ENCODE measurements around the gene C4orf50.

C4orf50 gene

GRCh38 chr4:5851637-5852301 is 166.5 kb downstream of the C4orf50 start:
- no peak overlapping the region for H3K4me3 Mint-ChIP-seq
- peaks cover 7% of the 10 kb centered on the region for H3K27me3 Mint-ChIP-seq

More at GRCh38 chr4:5851637-5852301, 166.5 kb downstream of the C4orf50 start:
- H3K36me3 Mint-ChIP-seq, result no peaks in the 10 kb centered on the region
- no peaks in the 10 kb centered on the region for H3K4me1 Mint-ChIP-seq (ENCODE audit: low read depth)
- H3K9me3 Mint-ChIP-seq (ENCODE audit: low read depth), result no peaks in the 10 kb centered on the region
- H3K27ac Mint-ChIP-seq, result no peak overlapping the region
